ENCODE results near the gene CA9.

The CA9 gene

DNA sequence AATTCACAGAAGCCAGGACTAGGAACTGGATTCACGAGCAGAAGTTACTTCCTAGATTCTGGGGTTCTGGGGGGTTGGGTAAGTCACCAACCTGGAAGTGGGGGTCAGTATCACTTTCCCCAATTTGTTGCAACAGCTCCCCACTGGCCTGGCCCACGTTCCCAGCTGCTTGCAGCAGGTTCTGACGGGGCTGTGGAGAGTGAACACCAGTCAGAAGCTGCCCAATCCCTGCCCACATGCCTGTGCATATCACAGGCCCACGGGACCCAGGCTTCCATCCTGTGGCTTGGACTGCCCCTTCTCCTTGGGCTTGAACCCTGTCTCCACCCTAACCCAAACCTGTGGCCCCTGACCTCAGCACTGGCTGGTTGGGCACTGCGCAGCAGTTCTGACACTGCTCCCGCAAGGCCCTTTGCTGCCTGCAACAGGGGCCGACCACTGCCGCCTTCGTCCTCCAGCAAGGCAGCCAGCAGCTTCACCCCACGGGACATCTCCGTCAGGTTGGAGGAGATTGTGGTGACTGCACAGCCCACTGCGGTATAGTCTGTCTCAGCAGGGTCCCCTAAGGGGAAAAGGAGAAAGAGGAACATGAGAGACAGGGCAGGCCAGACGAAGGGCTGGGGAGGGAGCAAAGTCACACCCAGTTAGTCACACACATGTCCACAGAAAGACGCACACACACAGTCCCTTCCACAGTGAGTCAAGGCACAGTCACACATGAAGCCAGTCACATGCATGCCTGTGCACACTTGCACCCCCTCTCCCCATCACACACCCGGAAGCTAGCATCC, 45.2 kb downstream of the CA9 start:
- no peak for DNase-seq (ENCODE audit: low read depth, low spot score)
- no peak for TF ChIP-seq FOXP2 (optimal IDR thresholded peaks at IDR 0.05; ENCODE audit: control extremely low read depth, extremely low read length, insufficient read depth)
- Histone ChIP-seq H3K36me3 (ENCODE audit: insufficient read depth, low read length) (peaks cover 95% of the 10 kb centered on the region), H3K27ac (no peak overlapping the region), H3K4me3 (no peak overlapping the region), H3K9me3 (ENCODE audit: low read depth, low read length) (no peaks in the 10 kb centered on the region), H3K9ac (ENCODE audit: insufficient read length) (no peak overlapping the region)

DNA sequence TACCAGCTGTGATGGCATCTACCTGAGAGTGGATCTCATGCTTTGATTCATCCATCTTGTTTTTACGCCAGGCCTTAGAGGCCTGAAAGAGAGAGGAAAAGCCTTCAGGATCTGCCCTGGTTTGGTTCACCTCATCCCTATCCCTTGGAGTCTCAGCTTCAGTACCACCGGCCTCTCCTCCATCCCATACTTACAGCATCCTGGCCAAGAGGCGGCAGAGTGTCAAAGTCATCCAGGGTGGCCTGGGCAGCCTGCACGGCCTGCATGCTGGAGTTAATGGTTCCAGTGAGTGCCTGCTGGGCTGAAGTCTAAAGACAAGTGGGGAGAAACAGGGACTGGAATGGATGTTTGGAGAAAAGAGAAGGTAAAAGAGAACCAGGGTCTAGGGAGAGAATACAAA, 45.8 kb downstream of the CA9 start:
- TF ChIP-seq POLR2AphosphoS5 (IDR thresholded peaks at IDR 0.05; ENCODE audit: borderline replicate concordance, low read depth, low read length) (no peak), FOXP2 (optimal IDR thresholded peaks at IDR 0.05; ENCODE audit: control extremely low read depth, extremely low read length, insufficient read depth) (no peak), EZH2 (IDR thresholded peaks at IDR 0.05) (no peak)
- H3K9ac ChIP-seq (ENCODE audit: insufficient read length), result no peak overlapping the region
- no peak for DNase-seq (ENCODE audit: low read depth, low spot score)
- no peak overlapping the region for H3K27ac ChIP-seq
- no peaks in the 10 kb centered on the region for H3K9me3 ChIP-seq (ENCODE audit: low read depth, low read length)
- H3K4me3 ChIP-seq, result no peak overlapping the region
- peaks cover 95% of the 10 kb centered on the region for H3K36me3 ChIP-seq (ENCODE audit: insufficient read depth, low read length)

- no peak for DNase-seq (ENCODE audit: low read depth, low spot score)
- peaks cover 66% of the 10 kb centered on the region for H3K36me3 ChIP-seq (ENCODE audit: insufficient read depth, low read length)
- no peak overlapping the region for H3K27ac ChIP-seq
- TF ChIP-seq POLR2AphosphoS5 (IDR thresholded peaks at IDR 0.05; ENCODE audit: borderline replicate concordance, low read depth, low read length) (no peak), FOXP2 (optimal IDR thresholded peaks at IDR 0.05; ENCODE audit: control extremely low read depth, extremely low read length, insufficient read depth) (no peak), EZH2 (IDR thresholded peaks at IDR 0.05) (no peak)
- no peak overlapping the region for H3K9ac ChIP-seq (ENCODE audit: insufficient read length)
- H3K4me3 ChIP-seq, result no peak overlapping the region
- H3K9me3 ChIP-seq (ENCODE audit: low read depth, low read length), result no peaks in the 10 kb centered on the region
Measured at GRCh38 chr9:35723426-35723825, 49.7 kb downstream of the CA9 start.

GRCh38 chr9:35723908-35724307, 50.2 kb downstream of the CA9 start:
- Histone ChIP-seq H3K9me3 (ENCODE audit: low read depth, low read length) (no peaks in the 10 kb centered on the region), H3K27ac (no peak overlapping the region), H3K9ac (ENCODE audit: insufficient read length) (no peak overlapping the region), H3K36me3 (ENCODE audit: insufficient read depth, low read length) (peaks cover 61% of the 10 kb centered on the region), H3K4me3 (no peak overlapping the region)
- TF ChIP-seq POLR2AphosphoS5 (IDR thresholded peaks at IDR 0.05; ENCODE audit: borderline replicate concordance, low read depth, low read length), result no peak
- TF ChIP-seq EZH2 (IDR thresholded peaks at IDR 0.05), result no peak
- no peak for DNase-seq (ENCODE audit: low read depth, low spot score)

GRCh38 chr9:35725362-35725761, 51.6 kb downstream of the CA9 start:
- H3K36me3 ChIP-seq (ENCODE audit: insufficient read depth, low read length), result peaks cover 46% of the 10 kb centered on the region

DNA sequence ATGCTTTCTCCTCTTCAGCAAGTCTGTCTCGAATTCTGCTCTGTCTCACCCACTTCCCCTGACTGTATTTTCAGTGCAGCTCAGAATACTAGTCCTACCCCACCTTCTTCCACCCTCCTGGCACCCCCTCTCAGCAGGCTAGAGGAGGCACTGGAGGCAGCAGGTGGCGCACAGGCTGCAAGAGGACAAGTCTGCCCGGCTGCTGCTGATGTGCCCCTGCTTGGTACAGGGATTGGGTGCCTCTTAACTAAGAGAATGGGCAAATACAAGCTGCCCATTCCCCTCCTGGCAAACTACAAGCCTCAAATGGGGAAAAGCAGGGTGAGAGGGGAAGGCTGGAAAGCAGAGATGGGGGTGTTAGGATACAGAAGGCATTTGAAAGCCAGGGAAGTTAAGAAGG, 53.2 kb downstream of the CA9 start:
- no peak overlapping the region for H3K4me3 ChIP-seq
- H3K9me3 ChIP-seq (ENCODE audit: low read depth, low read length), result no peaks in the 10 kb centered on the region

More at GRCh38 chr9:35725362-35725761, 51.6 kb downstream of the CA9 start:
- Histone ChIP-seq H3K9me3 (ENCODE audit: low read depth, low read length) (no peaks in the 10 kb centered on the region), H3K27ac (no peak overlapping the region), H3K4me3 (no peak overlapping the region), H3K9ac (ENCODE audit: insufficient read length) (no peak overlapping the region)
- TF ChIP-seq EZH2 (IDR thresholded peaks at IDR 0.05), result no peak
- no peak for TF ChIP-seq POLR2AphosphoS5 (IDR thresholded peaks at IDR 0.05; ENCODE audit: borderline replicate concordance, low read depth, low read length)
- TF ChIP-seq FOXP2 (optimal IDR thresholded peaks at IDR 0.05; ENCODE audit: control extremely low read depth, extremely low read length, insufficient read depth), result no peak
- no peak for DNase-seq (ENCODE audit: low read depth, low spot score)

GRCh38 chr9:35727676-35728040, 53.9 kb downstream of the CA9 start:
- TF ChIP-seq POLR2AphosphoS5 (IDR thresholded peaks at IDR 0.05; ENCODE audit: borderline replicate concordance, low read depth, low read length), result no peak
- DNase-seq (ENCODE audit: low read depth, low spot score), result no peak
- no peak overlapping the region for H3K4me3 ChIP-seq
- H3K36me3 ChIP-seq (ENCODE audit: insufficient read depth, low read length), result peaks cover 23% of the 10 kb centered on the region
- H3K9ac ChIP-seq (ENCODE audit: insufficient read length), result no peak overlapping the region
- no peaks in the 10 kb centered on the region for H3K9me3 ChIP-seq (ENCODE audit: low read depth, low read length)
- H3K27ac ChIP-seq, result no peak overlapping the region

More for the DNA sequence above, 53.2 kb downstream of the CA9 start:
- no peak overlapping the region for H3K9ac ChIP-seq (ENCODE audit: insufficient read length)
- DNase-seq (ENCODE audit: low read depth, low spot score), result no peak
- TF ChIP-seq FOXP2 (optimal IDR thresholded peaks at IDR 0.05; ENCODE audit: control extremely low read depth, extremely low read length, insufficient read depth) (no peak), EZH2 (IDR thresholded peaks at IDR 0.05) (no peak), POLR2AphosphoS5 (IDR thresholded peaks at IDR 0.05; ENCODE audit: borderline replicate concordance, low read depth, low read length) (no peak)
- H3K36me3 ChIP-seq (ENCODE audit: insufficient read depth, low read length), result peaks cover 30% of the 10 kb centered on the region
- H3K27ac ChIP-seq, result no peak overlapping the region

DNA sequence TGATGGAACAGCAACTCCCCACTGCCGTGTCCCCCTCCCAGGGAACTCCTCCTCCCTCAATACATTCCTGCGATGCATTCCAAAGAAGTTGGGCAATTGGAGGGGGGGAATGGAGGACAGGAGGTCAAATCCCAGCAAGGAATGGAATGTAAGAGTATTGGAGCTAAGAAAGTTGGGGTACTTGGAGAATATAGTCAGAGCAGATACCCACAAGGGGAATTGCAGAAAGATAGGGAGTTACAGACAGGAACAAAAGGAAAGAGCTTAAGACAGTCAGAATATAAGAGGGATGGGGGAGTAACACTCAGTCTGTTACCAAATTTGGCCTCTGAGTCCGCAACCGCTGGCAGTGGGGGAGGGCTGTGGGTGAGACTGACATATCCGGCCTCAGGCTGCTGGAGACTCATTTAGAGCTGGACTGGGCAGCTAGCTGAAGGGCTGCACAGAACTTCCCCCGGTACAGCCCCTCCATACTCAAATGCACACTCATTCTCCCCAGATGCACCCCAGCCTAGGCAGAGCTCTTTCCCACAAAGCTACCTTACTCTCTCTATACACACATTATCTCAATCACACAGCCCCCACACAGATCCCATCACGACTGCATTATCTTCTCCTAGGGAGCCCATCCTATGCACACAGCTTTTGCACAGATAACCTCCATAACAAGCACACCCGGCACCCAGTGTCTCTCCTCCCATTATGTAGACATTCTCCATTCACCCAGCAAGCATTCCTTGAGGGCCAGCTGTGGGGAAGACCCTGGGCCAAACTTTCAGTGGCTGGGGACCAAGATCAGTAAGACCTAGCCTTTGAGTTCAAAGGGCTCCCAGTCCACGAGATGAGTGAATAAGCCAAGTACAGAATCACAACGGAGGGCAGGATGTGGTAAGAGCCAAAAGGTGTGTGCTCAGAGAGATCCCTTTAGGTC, 54.6 kb downstream of the CA9 start:
- Histone ChIP-seq H3K36me3 (ENCODE audit: insufficient read depth, low read length) (peaks cover 19% of the 10 kb centered on the region), H3K9me3 (ENCODE audit: low read depth, low read length) (no peaks in the 10 kb centered on the region), H3K9ac (ENCODE audit: insufficient read length) (no peak overlapping the region), H3K4me3 (no peak overlapping the region), H3K27ac (no peak overlapping the region)
- TF ChIP-seq EZH2 (IDR thresholded peaks at IDR 0.05), result no peak
- no peak for TF ChIP-seq POLR2AphosphoS5 (IDR thresholded peaks at IDR 0.05; ENCODE audit: borderline replicate concordance, low read depth, low read length)
- TF ChIP-seq FOXP2 (optimal IDR thresholded peaks at IDR 0.05; ENCODE audit: control extremely low read depth, extremely low read length, insufficient read depth), result no peak
- no peak for DNase-seq (ENCODE audit: low read depth, low spot score)
